HG02623 (cell line): ENCODE data around the gene TMEM163.
"Not testable (repeated sequence)": the region's sequence is repeated elsewhere in the genome, so short reads cannot be mapped to it uniquely, and the experiment has no call there.

ENCODE experiments used
- ATAC-seq: cut with Tn5 transposase; IDR thresholded peaks from one replicate; pipeline ENCODE4 v1.9.1; 2021; ENCODE audit warnings: moderate library complexity; ENCODE audit not compliant: unreplicated experiment

TMEM163 gene

DNA sequence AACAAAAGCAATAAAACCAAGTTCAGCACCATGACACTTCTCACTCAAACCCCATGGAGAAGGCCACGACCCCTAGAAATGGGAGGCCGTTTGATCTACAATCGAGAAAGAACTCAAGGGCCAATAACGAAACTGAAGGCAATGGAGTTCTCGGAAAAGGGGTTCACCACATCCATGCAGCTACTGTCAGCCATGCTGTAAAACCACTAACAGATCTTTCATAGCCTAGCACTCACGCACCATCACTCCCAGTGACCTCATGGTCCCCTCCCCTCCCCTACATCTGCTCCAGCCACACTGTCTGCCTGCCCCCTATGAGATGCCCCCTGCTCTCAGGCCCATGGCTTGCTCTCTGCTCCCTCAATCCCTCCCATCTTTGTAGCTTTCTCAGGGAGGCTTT lies 135.3 kb downstream of the TMEM163 start:
- ATAC-seq: no peak

DNA sequence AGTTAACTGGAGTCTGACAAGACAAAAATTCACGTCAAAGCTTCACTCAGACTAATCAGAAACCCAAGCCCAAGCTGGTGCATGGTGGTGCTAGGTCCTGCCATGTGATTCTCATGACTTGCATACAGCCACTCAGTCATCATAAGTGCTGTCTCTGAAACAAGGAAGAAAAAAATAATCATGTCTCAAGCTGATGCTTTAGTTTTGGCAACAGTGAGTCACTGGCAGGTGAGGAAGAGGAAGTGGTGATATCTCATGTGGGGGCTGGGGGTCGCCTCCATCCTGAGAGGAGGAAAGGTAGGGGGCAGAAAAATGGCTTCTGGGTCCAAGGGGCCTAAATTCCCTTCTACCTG lies 136.3 kb downstream of the TMEM163 start:
- ATAC-seq: peak; percentile 32

DNA sequence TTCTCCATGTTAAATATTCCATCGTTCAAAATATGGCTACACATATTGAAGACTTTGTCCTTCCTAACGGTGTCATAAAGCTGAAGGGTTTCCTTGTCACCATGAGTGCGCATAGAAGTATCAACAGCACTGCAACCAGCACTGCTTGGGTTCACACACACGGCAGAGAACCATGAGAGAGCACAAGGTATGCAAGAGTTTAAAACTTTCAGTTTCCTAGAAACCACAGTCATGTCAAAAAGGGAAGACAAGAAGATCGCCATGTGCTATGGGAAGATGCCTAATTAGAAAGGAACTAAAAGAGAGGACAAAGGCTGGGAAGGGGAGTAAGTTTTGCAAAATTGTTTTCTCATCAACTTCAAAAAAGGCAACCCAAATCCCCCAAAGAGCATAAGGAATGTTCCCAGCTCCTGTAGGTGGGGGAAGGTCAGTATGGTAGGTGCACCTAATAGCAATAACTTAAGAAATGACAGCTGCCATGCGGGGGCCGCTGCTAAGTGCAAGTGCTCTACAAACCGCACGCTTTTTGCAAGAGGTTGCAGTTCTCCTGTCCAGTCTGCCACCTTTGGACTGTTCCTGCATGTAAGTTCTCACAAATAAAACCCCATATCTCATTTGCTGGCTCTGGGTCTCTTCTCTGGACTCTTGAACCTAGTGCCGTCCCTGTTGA lies 136.8 kb downstream of the TMEM163 start:
- peak; percentile 87 for ATAC-seq

DNA sequence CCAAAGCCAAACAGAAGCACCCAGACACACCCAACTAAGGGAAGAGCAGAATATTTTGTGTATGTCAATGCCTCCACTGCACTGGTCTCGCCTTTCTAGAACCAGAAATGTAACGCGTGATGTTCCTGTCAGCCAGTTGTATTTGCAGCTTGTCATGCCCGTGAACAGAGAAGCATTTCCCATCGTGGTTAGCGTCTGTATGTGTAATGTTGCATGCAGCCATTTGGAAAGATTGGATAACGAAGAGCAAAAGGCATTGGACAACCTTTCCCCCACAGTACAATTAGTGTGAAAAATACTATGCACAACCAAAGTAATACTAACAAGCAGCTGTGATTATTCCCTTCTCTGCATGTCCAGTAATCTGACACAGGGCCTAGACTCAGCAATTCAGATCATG lies 140.5 kb downstream of the TMEM163 start:
- ATAC-seq: no peak

DNA sequence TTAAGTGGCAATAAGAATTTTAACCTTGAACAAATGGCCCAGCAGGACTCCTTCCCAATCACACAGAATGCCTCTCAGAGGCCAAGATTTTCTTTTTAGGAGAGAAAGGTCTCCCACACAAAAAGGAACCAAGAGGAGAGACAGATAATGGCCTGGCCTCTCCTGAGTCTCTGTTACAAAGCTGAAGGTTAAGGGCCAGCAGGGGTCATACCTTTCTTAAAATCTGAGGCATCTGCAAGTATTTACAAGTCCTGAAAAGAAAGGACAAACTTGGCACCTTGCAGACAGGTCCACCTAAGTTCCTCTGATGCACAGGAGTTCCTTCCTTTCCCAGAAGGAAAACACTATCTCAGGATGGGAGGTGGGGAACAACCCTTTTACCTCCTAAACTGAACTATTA lies 142.3 kb downstream of the TMEM163 start:
- no peak for ATAC-seq

DNA sequence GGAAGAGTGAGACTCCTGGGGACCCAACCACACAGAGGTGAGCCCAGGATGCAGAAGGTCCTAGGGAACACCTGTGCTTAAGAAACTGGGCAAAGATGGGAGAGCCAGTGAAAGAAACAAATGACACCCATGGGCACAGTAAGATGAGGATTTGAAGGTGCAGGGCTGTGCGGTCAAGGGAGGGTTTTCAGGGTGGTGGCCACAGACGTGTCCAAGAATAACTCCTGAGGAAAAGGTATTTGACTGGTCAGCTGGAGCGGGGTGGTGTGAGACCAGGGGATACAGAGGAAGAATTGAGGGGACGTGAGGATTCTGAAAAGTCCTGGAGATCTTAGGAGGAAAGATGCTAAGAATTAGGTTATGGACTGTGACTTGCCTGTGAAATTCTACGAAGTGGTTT lies 142.9 kb downstream of the TMEM163 start:
- no peak for ATAC-seq

DNA sequence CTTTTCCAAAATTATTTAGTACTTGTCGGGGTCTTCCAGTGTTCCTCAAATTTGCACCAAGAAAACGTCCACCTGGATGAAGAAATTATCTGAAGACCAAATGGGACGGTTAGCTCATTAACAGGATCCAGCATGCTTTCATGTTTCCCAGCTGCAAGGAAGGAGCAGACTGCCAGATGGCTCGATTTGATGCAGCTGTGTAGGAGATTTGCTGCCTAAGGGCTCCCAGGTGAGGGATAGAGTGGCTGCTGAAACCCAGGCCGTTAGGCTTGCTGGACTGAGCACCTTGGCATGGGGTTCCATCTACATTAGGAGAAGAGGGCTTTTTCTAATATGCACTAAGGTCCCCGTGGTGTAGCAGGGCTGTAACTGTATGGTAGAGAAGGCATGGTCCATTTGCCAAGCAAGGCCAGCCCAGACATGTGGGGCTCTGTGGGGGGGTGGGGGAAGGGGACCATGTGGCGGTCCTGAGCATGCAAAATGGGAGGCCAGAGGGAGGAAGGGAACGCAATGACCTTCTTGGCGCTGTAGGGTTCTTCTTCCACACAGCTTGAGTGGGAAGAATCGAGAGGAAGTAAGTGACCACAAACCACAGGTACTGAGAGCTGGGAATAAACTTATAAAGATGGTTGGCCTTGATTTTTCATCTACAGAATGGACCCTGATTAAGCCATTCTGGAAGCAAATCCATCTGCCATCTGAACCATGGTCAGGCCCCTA lies 144.0 kb downstream of the TMEM163 start:
- ATAC-seq: no peak

DNA sequence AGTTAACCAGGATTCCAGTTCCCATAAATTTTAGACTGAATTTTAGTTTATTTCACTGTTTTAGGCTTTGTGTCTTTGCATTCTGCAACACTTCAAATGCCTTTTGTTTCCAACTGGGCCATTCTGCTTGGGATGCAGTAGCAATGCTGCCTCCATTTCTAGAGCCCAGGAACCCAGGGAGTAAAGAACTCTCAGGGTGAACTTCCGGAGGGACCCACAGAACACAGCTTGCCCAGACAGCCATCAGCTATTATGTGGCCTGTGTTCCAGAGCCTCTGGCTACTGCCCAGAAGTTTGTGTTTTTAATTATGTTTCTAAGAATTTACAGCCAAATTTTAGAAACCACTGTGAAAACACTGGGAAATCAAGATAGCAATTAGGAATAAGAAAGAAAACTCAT lies 145.1 kb downstream of the TMEM163 start:
- ATAC-seq: no peak

DNA sequence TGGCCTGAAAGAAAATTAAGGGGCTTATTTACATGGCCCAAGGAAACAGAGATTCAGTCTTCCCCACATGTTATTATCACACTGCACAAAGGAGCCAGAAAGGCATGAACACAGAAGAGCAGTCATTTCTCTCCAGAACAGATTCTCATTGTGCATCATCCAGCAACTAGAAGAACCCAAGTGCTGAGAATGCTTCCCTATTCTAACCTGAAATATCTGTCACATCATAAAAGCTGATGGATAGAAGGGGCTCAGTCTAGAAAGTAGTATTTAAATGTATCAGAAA lies 145.8 kb downstream of the TMEM163 start:
- ATAC-seq: no peak

DNA sequence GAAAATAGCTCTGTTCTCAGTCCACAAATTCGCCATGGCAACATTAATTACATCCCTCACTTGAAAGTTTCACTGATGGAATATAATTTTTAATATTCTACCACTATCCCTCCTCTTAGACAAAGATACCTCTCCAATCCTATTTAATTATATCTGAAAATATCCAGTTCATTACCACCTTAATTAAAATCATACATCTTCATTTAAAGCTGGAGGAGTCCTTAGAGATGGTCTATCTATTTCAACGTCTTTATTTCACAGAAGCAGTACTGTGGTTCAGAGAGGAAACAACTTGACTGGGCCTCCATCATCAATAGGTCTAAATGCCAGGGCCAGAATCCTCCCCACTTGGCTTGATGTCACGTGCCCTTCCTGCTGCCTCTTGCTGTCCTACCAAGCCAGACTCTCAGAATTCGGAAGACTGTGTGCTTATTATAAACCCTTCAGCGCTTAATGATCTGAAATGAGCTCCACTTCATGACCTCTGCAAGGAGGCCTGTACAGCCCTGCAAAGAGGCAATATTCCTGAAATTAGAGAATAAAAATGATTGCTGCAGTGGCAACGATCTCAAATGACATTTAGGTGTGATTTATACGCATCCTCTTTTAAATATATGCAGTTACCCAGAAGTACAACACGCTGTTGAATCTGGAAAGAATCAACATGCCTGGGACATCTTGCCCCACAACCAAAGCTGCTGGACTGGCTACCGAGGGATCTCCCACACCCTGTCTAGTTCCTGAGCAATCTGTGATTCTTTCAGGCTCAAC lies 146.3 kb downstream of the TMEM163 start:
- no peak for ATAC-seq

DNA sequence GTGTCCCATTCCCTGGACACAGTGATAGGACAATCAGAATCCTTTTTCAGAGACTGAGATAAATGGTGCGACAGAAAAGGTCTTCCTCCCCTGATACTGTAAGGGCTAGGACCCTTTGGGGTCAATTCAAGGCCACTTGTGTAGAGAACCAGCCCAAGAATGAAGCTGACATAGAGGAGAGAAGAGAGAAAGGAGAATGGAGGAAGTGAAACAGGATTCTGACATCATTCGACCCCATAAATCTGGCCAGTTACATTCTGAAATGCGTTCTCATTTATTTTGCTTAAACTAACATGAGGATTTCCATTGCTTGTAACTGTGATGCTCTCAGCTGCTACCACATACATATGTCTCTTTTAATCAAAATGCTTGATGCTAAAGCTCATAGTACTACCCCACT lies 148.1 kb downstream of the TMEM163 start:
- ATAC-seq: no peak

DNA sequence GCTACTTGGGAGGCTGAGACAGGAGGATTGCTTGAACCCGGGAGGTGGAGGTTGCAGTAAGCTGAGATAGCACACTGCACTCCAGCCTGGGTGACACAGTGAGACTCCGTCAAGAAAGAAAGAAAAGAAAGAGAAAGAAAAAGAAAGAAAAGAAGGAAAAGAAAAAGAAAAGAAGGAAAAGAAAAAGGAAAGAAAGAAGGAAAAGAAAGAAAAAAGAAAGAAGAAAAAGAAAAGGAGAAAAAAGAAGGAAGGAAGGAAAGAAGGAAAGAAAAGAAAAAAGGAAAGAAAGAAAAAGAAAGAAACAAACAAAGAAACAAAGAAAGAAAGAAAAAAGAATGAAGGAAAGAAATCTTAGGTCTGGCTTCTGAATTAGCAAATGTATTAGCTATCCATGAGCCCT lies 150.4 kb downstream of the TMEM163 start:
- ATAC-seq: no peak

DNA sequence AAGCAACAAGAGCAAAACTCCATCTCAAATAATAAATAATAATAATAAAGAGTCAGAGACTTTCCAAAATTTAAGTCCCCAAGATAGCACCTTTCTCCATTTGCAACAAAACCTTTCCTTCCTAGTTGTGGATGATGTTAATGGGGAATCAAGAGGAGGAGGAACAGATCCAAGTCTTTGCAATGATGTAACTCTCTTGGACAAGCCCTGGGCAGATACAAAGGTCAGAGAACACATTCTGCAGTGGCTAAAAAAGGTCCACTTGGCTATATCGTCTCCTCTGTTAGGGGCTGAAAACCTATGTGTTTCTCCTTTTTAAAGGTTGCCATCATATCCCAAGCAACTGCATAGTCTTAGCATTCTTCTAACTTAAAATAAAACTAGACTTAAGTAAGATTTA lies 151.1 kb downstream of the TMEM163 start:
- ATAC-seq: no peak

DNA sequence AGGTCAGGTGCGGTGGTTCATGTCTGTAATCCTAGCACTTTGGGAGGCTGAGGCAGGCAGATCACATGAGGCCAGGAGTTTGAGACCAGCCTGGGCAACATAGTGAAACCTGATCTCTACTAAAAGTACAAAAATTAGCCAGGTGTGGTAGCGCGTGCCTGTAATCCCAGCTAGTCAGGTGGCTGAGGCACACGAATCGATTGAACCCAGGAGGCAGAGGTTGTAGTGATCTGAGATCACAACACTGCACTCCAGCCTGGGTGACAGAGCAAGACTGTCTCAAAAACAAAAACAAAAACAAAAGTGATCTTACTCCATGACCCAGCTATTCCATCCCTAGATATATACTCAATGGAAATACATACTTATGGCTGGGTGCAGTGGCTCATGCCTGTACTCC lies 153.8 kb downstream of the TMEM163 start:
- ATAC-seq: not testable (repeated sequence)

DNA sequence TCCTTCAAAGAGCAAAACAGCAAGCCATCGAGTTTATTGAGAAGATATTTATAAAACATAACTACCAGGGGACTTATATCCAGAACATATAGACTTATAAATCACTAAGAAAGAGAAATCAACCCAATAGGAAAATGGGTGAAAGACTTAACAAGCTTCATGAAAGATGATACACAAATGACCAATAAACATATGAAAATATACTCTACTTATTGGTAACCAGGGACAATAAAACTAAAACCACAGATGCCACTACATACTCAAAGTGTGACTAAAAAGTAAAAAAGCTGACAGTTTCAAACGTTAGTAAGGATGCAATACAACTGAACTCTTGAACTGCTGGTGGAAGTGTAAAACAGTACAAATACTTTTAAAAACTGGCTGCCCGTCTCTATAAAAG lies 154.3 kb downstream of the TMEM163 start:
- no peak for ATAC-seq

DNA sequence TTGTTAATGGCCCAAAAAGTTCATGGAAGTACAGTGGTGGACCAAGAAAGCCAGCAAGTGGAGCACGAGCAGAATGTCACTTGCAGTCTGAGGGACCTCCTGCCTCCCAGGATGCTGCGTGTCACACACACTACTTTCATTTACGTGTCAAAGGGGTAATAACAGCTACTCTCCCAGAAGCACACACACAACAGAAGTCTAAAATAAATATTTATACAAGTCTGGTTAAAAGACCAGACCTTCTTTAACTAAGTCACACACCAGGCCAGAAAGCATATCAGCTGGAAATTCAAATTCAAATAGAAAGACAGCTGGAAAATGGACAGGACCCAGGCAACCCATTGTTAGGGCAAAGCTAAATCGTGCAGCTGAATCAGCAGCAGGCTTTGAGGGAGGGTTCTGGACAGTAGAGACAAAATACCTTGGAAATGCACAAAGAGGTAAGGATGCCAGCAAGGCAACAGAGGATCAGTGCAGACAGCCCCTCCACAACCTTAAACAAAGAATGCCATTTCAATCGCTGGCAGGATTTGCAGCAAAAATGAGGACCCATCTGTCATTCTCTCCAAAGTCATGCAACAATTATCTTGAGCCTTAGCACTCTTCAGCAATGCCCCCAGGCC lies 160.5 kb downstream of the TMEM163 start:
- ATAC-seq: no peak

DNA sequence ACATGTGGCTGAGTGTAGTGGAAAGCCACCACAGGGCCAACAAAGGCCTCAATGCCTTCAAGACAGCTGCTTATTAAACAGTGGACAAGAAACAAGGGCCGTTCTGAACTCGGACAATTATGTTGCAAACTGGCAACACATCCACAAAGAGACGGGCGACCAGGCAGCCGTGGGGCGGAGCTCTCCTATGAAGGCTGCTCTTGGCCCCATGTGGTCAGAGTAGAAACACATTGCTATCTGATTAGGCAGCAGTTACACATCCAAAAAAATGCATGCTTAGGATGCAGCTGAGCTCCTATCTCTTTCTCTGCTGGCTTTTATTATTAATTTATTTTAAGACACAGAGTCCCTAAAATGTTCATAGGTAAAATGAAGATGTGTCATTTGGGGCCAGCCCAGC lies 163.4 kb downstream of the TMEM163 start:
- no peak for ATAC-seq

DNA sequence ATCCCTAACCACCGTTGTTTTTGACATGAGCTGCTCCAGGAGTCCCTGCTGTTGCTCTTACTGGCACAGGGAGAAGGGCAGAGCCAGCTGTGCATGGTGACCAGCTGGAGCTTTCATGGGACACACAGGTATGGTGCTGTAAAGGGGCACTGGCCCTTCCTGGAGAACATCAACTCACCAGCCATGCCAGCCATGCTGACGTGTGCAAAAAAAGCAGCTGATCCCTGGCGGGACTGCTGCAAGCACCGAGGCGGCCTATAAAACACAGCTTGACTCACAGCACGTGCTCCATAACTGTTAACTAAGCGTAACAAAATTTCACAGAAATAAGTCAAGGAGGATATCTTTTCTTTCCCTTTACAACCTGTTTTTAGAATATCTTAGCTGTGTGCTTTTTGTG lies 165.1 kb downstream of the TMEM163 start:
- no peak for ATAC-seq

DNA sequence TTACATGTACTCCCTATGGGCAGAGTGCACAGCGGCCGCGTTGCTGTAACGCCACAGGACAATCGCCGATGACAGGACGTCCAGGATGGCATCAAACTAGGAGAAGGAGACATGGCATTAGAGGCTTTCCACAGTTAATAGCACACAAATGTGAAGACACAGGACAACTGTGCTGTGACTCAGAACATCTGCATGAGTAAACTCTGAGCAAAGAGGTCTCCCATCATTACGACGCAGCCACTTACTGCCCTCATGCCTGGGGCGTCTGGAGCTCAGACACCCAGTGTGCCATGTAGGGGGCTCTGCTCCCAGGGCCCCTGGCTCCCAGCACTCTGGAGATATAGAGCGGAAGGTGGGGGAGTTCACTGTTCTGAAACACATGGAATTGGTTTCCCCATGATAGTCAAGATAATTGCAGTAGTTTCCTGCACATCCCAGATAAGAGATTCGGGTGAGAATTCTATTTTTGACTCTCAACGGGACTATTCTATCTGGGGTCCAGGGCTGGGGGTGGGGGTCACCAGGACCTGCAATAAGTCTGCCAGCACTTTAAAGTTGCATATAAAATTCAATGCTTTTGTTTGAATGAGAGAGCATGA lies 168.1 kb downstream of the TMEM163 start:
- no peak for ATAC-seq

DNA sequence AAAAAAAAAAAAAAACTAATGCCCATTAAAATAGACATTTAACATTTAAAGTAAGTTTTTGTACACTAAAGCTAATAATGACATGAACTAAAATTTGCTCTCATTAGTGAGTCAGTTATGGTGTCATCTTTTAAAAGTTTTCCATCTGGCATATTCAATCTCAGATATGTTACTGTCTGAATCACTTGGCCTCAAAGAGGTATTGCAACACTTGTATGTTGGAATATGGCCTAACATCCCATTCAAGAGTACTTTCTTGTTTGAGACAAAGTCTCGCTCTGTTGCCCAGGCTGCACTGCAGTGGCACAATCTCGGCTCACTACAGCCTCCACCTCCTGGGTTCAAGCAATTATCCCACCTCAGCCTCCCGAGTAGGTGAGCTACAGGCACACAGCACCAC lies 169.7 kb downstream of the TMEM163 start:
- ATAC-seq: no peak

DNA sequence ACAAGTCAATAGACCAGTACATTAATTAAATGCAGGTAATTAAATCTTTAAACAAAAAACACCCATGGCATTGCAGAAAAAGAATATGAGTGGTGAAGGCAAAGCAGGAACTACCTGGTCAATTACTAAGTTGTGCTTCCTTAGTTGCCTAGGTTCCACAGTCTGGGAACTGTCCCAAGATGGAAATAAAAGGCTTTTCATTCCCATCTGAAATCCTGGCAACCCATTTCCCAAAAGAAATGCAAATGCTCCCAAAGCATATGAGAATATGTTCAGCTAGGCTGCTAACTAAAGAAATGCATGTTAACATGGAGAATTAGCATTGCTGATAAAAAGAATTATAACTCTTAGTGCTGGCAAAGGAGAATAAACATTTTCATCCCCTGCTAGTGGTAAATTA lies 177.8 kb downstream of the TMEM163 start:
- no peak for ATAC-seq

DNA sequence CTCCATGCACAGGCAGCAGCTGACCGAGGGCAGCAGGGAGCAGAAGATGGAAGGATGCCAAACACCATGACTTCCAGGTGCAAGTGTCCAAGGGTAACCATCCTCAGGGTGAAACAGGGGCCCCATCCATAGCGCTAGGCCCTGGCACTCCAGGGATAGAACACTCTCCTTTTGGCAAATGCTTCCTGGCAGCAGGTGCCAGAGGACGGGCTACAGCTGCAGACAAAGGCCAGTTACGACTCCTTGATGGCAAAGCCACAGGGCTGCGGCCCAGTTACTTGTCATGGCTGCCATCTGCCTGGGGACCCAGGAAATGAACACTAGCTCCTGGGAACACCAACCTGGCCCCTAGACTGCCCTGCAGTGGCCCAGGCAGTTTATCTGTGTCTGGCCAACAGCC lies 178.8 kb downstream of the TMEM163 start:
- ATAC-seq: no peak
